Activated CD4-positive, alpha-beta memory T cell treated with anti-CD3 and anti-CD28 coated beads for 36 hours (primary cell): ENCODE results near the gene LYZL1. TPM values are rescaled to one million over a fixed set of nuclear protein-coding genes. Genes with fewer than 3 reads are reported as not detected.
"Not testable (repeated sequence)": the region's sequence is repeated elsewhere in the genome, so short reads cannot be mapped to it uniquely, and the experiment has no call there.

Experiments used
- CTCF ChIA-PET: fragments of 350-600 bp; sonication (Branson Sonifier 250); formaldehyde crosslinking; loops from one replicate; lab custom pipeline; 2021; ENCODE audit warnings: antibody characterized with exemption, inconsistent platforms; lab: Charles Lee
- POLR2A ChIA-PET: fragments of 350-600 bp; sonication (Branson Sonifier 250); formaldehyde crosslinking; loops from one replicate; lab custom pipeline; 2021; ENCODE audit warnings: antibody characterized with exemption; lab: Charles Lee
- DNase-seq: peaks from one replicate; pipeline ENCODE4 v3.0.0-alpha.2; 2020
- H3K27ac Mint-ChIP-seq: one replicate; pipeline ENCODE4 v1.8.0; 2021; ENCODE audit warnings: mixed read lengths
- H3K27me3 Mint-ChIP-seq: one replicate; pipeline ENCODE4 v1.8.0; 2021; ENCODE audit warnings: mixed read lengths
- H3K36me3 Mint-ChIP-seq: one replicate; pipeline ENCODE4 v1.8.0; 2021; ENCODE audit warnings: mixed read lengths
- H3K4me1 Mint-ChIP-seq: one replicate; pipeline ENCODE4 v1.8.0; 2021; ENCODE audit warnings: low read depth, mixed read lengths
- H3K4me3 Mint-ChIP-seq: one replicate; pipeline ENCODE4 v1.8.0; 2021; ENCODE audit warnings: mild to moderate bottlenecking, mixed read lengths
- H3K9me3 Mint-ChIP-seq: one replicate; pipeline ENCODE4 v1.8.0; 2021; ENCODE audit warnings: mixed read lengths
- intact Hi-C: fragments of 100-400 bp; cut with micrococcal nuclease; formaldehyde crosslinking; loops from one replicate; pipeline ENCODE4 v1.15.1; 2023
- total RNA-seq, 2 experiments: library from RNA; stranded (reverse); gene quantifications; one replicate each; pipeline ENCODE4 v1.2.3, GENCODE V29; 2021

The LYZL1 gene
- total RNA-seq, 2 experiments from 2014 or later: not detected

- no peak for DNase-seq
- ChIA-PET POLR2A (no interaction called here), CTCF (no interaction called here)
- Mint-ChIP-seq H3K9me3 (peaks cover 3% of the 10 kb centered on the region), H3K4me3 (no peak overlapping the region), H3K27ac (no peak overlapping the region), H3K27me3 (peaks cover 7% of the 10 kb centered on the region), H3K4me1 (no peaks in the 10 kb centered on the region), H3K36me3 (no peaks in the 10 kb centered on the region)
- intact Hi-C loops: no loop called here
Observed at GRCh38 chr10:29346296-29347001, 57.6 kb downstream of the LYZL1 start.

DNA sequence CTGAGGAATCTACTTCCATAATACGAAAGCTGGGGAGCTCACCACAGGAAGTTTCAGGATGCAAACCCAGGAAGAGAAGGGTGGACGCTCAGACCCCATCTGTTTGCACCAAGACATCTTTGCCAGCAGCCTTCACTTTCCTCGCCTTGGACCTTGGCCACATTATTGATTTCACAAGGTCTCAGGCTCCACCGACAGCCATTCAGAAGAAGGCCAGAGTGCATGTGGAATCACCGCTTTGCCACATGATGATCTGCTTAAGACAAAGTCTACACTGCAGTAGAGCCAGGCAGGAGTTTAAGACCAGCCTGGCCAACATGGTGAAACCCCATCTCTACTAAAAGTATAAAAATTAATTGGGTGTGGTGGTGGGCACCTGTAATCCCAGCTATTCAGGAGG is 60.0 kb downstream of the LYZL1 start:
- Mint-ChIP-seq H3K27ac (no peak overlapping the region), H3K9me3 (no peaks in the 10 kb centered on the region), H3K4me1 (no peaks in the 10 kb centered on the region), H3K27me3 (peaks cover 5% of the 10 kb centered on the region), H3K36me3 (no peaks in the 10 kb centered on the region), H3K4me3 (no peak overlapping the region)
- ChIA-PET POLR2A (no interaction called here), CTCF (no interaction called here)
- DNase-seq: no peak
- intact Hi-C loops: no loop called here

DNA sequence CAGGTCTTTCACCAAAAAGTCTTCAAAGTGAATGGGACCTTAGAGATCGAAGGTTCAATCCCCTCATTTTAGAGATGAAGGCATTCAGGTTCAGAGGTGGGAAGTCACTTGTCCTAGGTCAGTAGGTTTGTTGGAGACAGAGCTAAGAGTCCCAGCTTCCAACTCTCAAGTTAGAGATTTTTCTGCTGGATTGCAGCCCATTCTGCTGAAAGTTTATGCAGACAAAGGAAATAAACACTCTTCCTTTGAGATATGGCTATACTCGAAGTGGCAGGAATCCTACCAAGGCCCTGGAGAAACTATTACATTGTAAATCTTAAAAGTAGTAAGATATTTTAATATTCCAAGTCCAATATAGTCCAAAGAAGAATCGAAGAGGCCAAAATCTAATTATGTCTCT is 64.4 kb downstream of the LYZL1 start:
- intact Hi-C loops: no loop called here
- CTCF ChIA-PET: no interaction called here
- Mint-ChIP-seq H3K27ac (no peak overlapping the region), H3K4me3 (no peak overlapping the region), H3K27me3 (no peaks in the 10 kb centered on the region), H3K36me3 (no peaks in the 10 kb centered on the region), H3K9me3 (no peaks in the 10 kb centered on the region), H3K4me1 (no peaks in the 10 kb centered on the region)
- POLR2A ChIA-PET: no interaction called here
- DNase-seq: no peak

GRCh38 chr10:29353887-29354561 is 65.2 kb downstream of the LYZL1 start:
- CTCF ChIA-PET: no interaction called here

GRCh38 chr10:29355411-29355991 is 66.6 kb downstream of the LYZL1 start:
- H3K27ac Mint-ChIP-seq: no peak overlapping the region
- no peaks in the 10 kb centered on the region for H3K9me3 Mint-ChIP-seq
- no peak for DNase-seq
- ChIA-PET POLR2A (no interaction called here), CTCF (no interaction called here)
- no peaks in the 10 kb centered on the region for H3K4me1 Mint-ChIP-seq
- H3K36me3 Mint-ChIP-seq: no peaks in the 10 kb centered on the region
- H3K4me3 Mint-ChIP-seq: no peak overlapping the region
- intact Hi-C loops: no loop called here
- H3K27me3 Mint-ChIP-seq: no peaks in the 10 kb centered on the region

More at GRCh38 chr10:29353887-29354561, 65.2 kb downstream of the LYZL1 start:
- no peaks in the 10 kb centered on the region for H3K4me1 Mint-ChIP-seq
- H3K9me3 Mint-ChIP-seq: no peaks in the 10 kb centered on the region
- intact Hi-C loops: no loop called here
- H3K27ac Mint-ChIP-seq: no peak overlapping the region
- POLR2A ChIA-PET: interaction anchor here (0.6 kb wide), 1 partner anchor 703 kb away, joined by 3 read pairs; no protein-coding TSS in a partner anchor
- no peak for DNase-seq
- no peak overlapping the region for H3K4me3 Mint-ChIP-seq
- H3K36me3 Mint-ChIP-seq: no peaks in the 10 kb centered on the region
- H3K27me3 Mint-ChIP-seq: no peaks in the 10 kb centered on the region

GRCh38 chr10:29356931-29357330 is 68.1 kb downstream of the LYZL1 start:
- no peaks in the 10 kb centered on the region for H3K9me3 Mint-ChIP-seq
- no peaks in the 10 kb centered on the region for H3K36me3 Mint-ChIP-seq
- no peak overlapping the region for H3K4me3 Mint-ChIP-seq
- DNase-seq: no peak
- ChIA-PET POLR2A (no interaction called here), CTCF (no interaction called here)
- no peaks in the 10 kb centered on the region for H3K27me3 Mint-ChIP-seq
- intact Hi-C loops: no loop called here
- H3K4me1 Mint-ChIP-seq: no peaks in the 10 kb centered on the region
- H3K27ac Mint-ChIP-seq: no peak overlapping the region

GRCh38 chr10:29358010-29358616 is 69.2 kb downstream of the LYZL1 start:
- Mint-ChIP-seq H3K4me1 (no peaks in the 10 kb centered on the region), H3K4me3 (no peak overlapping the region), H3K36me3 (no peaks in the 10 kb centered on the region), H3K9me3 (no peaks in the 10 kb centered on the region), H3K27me3 (no peaks in the 10 kb centered on the region), H3K27ac (no peak overlapping the region)
- DNase-seq: no peak
- intact Hi-C loops: no loop called here
- CTCF ChIA-PET: no interaction called here
- POLR2A ChIA-PET: no interaction called here

- DNase-seq, H3K27me3 Mint-ChIP-seq, intact Hi-C loops, POLR2A ChIA-PET, H3K36me3 Mint-ChIP-seq, H3K27ac Mint-ChIP-seq, CTCF ChIA-PET, H3K4me1 Mint-ChIP-seq, H3K9me3 Mint-ChIP-seq, H3K4me3 Mint-ChIP-seq: not testable (repeated sequence)
Observed at GRCh38 chr10:29360215-29360853, 71.5 kb downstream of the LYZL1 start.
